OCI-LY7 (cell line): Measurements from ENCODE around the gene GJC3.

Experiments used
- CTCF ChIP-seq: fragments of 200-600 bp; sonication (generic); conservative IDR thresholded peaks from 2 replicates; pipeline ENCODE4 v1.5.1; 2014; ENCODE audit warnings: mild to moderate bottlenecking, antibody characterized with exemption, low read length, moderate library complexity, mixed read lengths
- EZH2phosphoT487 ChIP-seq: fragments of 200-600 bp; sonication (generic); IDR thresholded peaks from 2 replicates; pipeline ENCODE4 v1.6.1; 2018; ENCODE audit warnings: low read depth, borderline replicate concordance, mild to moderate bottlenecking, mixed run types, antibody characterized with exemption, low read length, moderate library complexity, mixed read lengths

- no peak for TF ChIP-seq EZH2phosphoT487
- no peak for TF ChIP-seq CTCF
These were observed 8.9 kb upstream of the GJC3 start for GRCh38 chr7:99938296-99938695.
